ENCODE results near the gene NIT1. TPM values are rescaled to one million over a fixed set of nuclear protein-coding genes. Genes with fewer than 3 reads are reported as not detected.

Gene NIT1
- total RNA-seq, 1 donor from 2014 or later = 16.2 TPM

GRCh38 chr1:161083748-161084596 is 33.9 kb upstream of the NIT1 start:
- Histone ChIP-seq H3K9ac (ENCODE audit: low read depth in 1 of 3, low read length in 3 of 3) (no peak overlapping the region), H3K36me3 (ENCODE audit: control insufficient read depth in 3 of 3, insufficient read depth in 3 of 3, low read length in 3 of 3) (no peaks in the 10 kb centered on the region), H3K27ac (ENCODE audit: low read depth, low read length) (no peak overlapping the region), H3K4me3 (ENCODE audit: low read length in 3 of 3) (no peak overlapping the region), H3K27me3 (ENCODE audit: control insufficient read depth in 3 of 3, insufficient read depth in 3 of 3, low read length in 3 of 3) (peaks cover 2 to 9% (median 3%) of the 10 kb centered on the region in 3 donors), H3K9me3 (ENCODE audit: control insufficient read depth in 3 of 3, low read length in 3 of 3) (no peaks in the 10 kb centered on the region), H3K4me1 (ENCODE audit: control insufficient read depth in 3 of 3, insufficient read depth in 3 of 3, low read length in 3 of 3) (peaks cover 0 to 11% (median 4%) of the 10 kb centered on the region in 3 donors)

GRCh38 chr1:161084597-161084988 is 33.3 kb upstream of the NIT1 start:
- H3K4me3 ChIP-seq (ENCODE audit: low read length in 3 of 3) = no peak overlapping the region
- no peaks in the 10 kb centered on the region for H3K9me3 ChIP-seq (ENCODE audit: control insufficient read depth in 3 of 3, low read length in 3 of 3)
- no peak overlapping the region for H3K9ac ChIP-seq (ENCODE audit: low read depth in 1 of 3, low read length in 3 of 3)
- H3K4me1 ChIP-seq (ENCODE audit: control insufficient read depth in 3 of 3, insufficient read depth in 3 of 3, low read length in 3 of 3) = peaks cover 0 to 12% (median 4%) of the 10 kb centered on the region in 3 donors
- H3K27me3 ChIP-seq (ENCODE audit: control insufficient read depth in 3 of 3, insufficient read depth in 3 of 3, low read length in 3 of 3) = peaks cover 0 to 3% (median 0%) of the 10 kb centered on the region in 3 donors
- no peaks in the 10 kb centered on the region for H3K36me3 ChIP-seq (ENCODE audit: control insufficient read depth in 3 of 3, insufficient read depth in 3 of 3, low read length in 3 of 3)
- H3K27ac ChIP-seq (ENCODE audit: low read depth, low read length) = no peak overlapping the region

- no peaks in the 10 kb centered on the region for H3K9me3 ChIP-seq (ENCODE audit: control insufficient read depth in 3 of 3, low read length in 3 of 3)
- no peaks in the 10 kb centered on the region for H3K27me3 ChIP-seq (ENCODE audit: control insufficient read depth in 3 of 3, insufficient read depth in 3 of 3, low read length in 3 of 3)
- peaks cover 0 to 12% (median 4%) of the 10 kb centered on the region in 3 donors for H3K4me1 ChIP-seq (ENCODE audit: control insufficient read depth in 3 of 3, insufficient read depth in 3 of 3, low read length in 3 of 3)
- no peak overlapping the region for H3K4me3 ChIP-seq (ENCODE audit: low read length in 3 of 3)
- no peaks in the 10 kb centered on the region for H3K36me3 ChIP-seq (ENCODE audit: control insufficient read depth in 3 of 3, insufficient read depth in 3 of 3, low read length in 3 of 3)
- H3K27ac ChIP-seq (ENCODE audit: low read depth, low read length) = no peak overlapping the region
- H3K9ac ChIP-seq (ENCODE audit: low read depth in 1 of 3, low read length in 3 of 3) = no peak overlapping the region
Observed at GRCh38 chr1:161085165-161085564, 32.7 kb upstream of the NIT1 start.

GRCh38 chr1:161086457-161086856 is 31.4 kb upstream of the NIT1 start:
- no peak overlapping the region for H3K9ac ChIP-seq (ENCODE audit: low read depth in 1 of 3, low read length in 3 of 3)
- no peaks in the 10 kb centered on the region for H3K9me3 ChIP-seq (ENCODE audit: control insufficient read depth in 3 of 3, low read length in 3 of 3)
- H3K4me3 ChIP-seq (ENCODE audit: low read length in 3 of 3) = no peak overlapping the region
- no peaks in the 10 kb centered on the region for H3K36me3 ChIP-seq (ENCODE audit: control insufficient read depth in 3 of 3, insufficient read depth in 3 of 3, low read length in 3 of 3)
- peaks cover 0 to 12% (median 4%) of the 10 kb centered on the region in 3 donors for H3K4me1 ChIP-seq (ENCODE audit: control insufficient read depth in 3 of 3, insufficient read depth in 3 of 3, low read length in 3 of 3)
- H3K27ac ChIP-seq (ENCODE audit: low read depth, low read length) = no peak overlapping the region
- no peaks in the 10 kb centered on the region for H3K27me3 ChIP-seq (ENCODE audit: control insufficient read depth in 3 of 3, insufficient read depth in 3 of 3, low read length in 3 of 3)

- Histone ChIP-seq H3K36me3 (ENCODE audit: control insufficient read depth in 3 of 3, insufficient read depth in 3 of 3, low read length in 3 of 3) (no peaks in the 10 kb centered on the region), H3K9me3 (ENCODE audit: control insufficient read depth in 3 of 3, low read length in 3 of 3) (no peaks in the 10 kb centered on the region), H3K4me3 (ENCODE audit: low read length in 3 of 3) (no peak overlapping the region), H3K4me1 (ENCODE audit: control insufficient read depth in 3 of 3, insufficient read depth in 3 of 3, low read length in 3 of 3) (peaks cover 0 to 5% (median 0%) of the 10 kb centered on the region in 3 donors), H3K27ac (ENCODE audit: low read depth, low read length) (no peak overlapping the region), H3K9ac (ENCODE audit: low read depth in 1 of 3, low read length in 3 of 3) (no peak overlapping the region), H3K27me3 (ENCODE audit: control insufficient read depth in 3 of 3, insufficient read depth in 3 of 3, low read length in 3 of 3) (no peaks in the 10 kb centered on the region)
Observed at GRCh38 chr1:161088587-161089110, 29.3 kb upstream of the NIT1 start.

GRCh38 chr1:161089251-161089924 is 28.5 kb upstream of the NIT1 start, which contains the start of gene NECTIN4:
Gene NECTIN4 (minus strand): TSS chr1:161089558. CDS start chr1:161089296, 262 bp downstream.
- H3K36me3 ChIP-seq (ENCODE audit: control insufficient read depth in 3 of 3, insufficient read depth in 3 of 3, low read length in 3 of 3) = no peaks in the 10 kb centered on the region
- H3K9ac ChIP-seq (ENCODE audit: low read depth in 1 of 3, low read length in 3 of 3) = no peak within 1 kb of the TSS
- no peaks in the 10 kb centered on the region for H3K27me3 ChIP-seq (ENCODE audit: control insufficient read depth in 3 of 3, insufficient read depth in 3 of 3, low read length in 3 of 3)
- H3K4me3 ChIP-seq (ENCODE audit: low read length in 3 of 3) = no peak within 1 kb of the TSS
- no peaks in the 10 kb centered on the region for H3K9me3 ChIP-seq (ENCODE audit: control insufficient read depth in 3 of 3, low read length in 3 of 3)
- peaks cover 0 to 4% (median 0%) of the 10 kb centered on the region in 3 donors for H3K4me1 ChIP-seq (ENCODE audit: control insufficient read depth in 3 of 3, insufficient read depth in 3 of 3, low read length in 3 of 3)
- H3K27ac ChIP-seq (ENCODE audit: low read depth, low read length) = no peak within 1 kb of the TSS

GRCh38 chr1:161089938-161090337 is 28.0 kb upstream of the NIT1 start:
- no peaks in the 10 kb centered on the region for H3K27me3 ChIP-seq (ENCODE audit: control insufficient read depth in 3 of 3, insufficient read depth in 3 of 3, low read length in 3 of 3)
- no peak overlapping the region for H3K4me3 ChIP-seq (ENCODE audit: low read length in 3 of 3)
- H3K9me3 ChIP-seq (ENCODE audit: control insufficient read depth in 3 of 3, low read length in 3 of 3) = no peaks in the 10 kb centered on the region
- no peak overlapping the region for H3K9ac ChIP-seq (ENCODE audit: low read depth in 1 of 3, low read length in 3 of 3)
- peaks cover 0 to 4% (median 0%) of the 10 kb centered on the region in 3 donors for H3K4me1 ChIP-seq (ENCODE audit: control insufficient read depth in 3 of 3, insufficient read depth in 3 of 3, low read length in 3 of 3)
- H3K27ac ChIP-seq (ENCODE audit: low read depth, low read length) = no peak overlapping the region
- H3K36me3 ChIP-seq (ENCODE audit: control insufficient read depth in 3 of 3, insufficient read depth in 3 of 3, low read length in 3 of 3) = no peaks in the 10 kb centered on the region

- Histone ChIP-seq H3K36me3 (ENCODE audit: control insufficient read depth in 3 of 3, insufficient read depth in 3 of 3, low read length in 3 of 3) (no peaks in the 10 kb centered on the region), H3K4me3 (ENCODE audit: low read length in 3 of 3) (no peak overlapping the region), H3K27ac (ENCODE audit: low read depth, low read length) (no peak overlapping the region), H3K9me3 (ENCODE audit: control insufficient read depth in 3 of 3, low read length in 3 of 3) (no peaks in the 10 kb centered on the region), H3K27me3 (ENCODE audit: control insufficient read depth in 3 of 3, insufficient read depth in 3 of 3, low read length in 3 of 3) (no peaks in the 10 kb centered on the region), H3K4me1 (ENCODE audit: control insufficient read depth in 3 of 3, insufficient read depth in 3 of 3, low read length in 3 of 3) (peaks cover 0 to 4% (median 0%) of the 10 kb centered on the region in 3 donors), H3K9ac (ENCODE audit: low read depth in 1 of 3, low read length in 3 of 3) (no peak overlapping the region)
Observed at GRCh38 chr1:161090617-161091016, 27.3 kb upstream of the NIT1 start.

- H3K9me3 ChIP-seq (ENCODE audit: control insufficient read depth in 3 of 3, low read length in 3 of 3) = no peaks in the 10 kb centered on the region
- no peak overlapping the region for H3K9ac ChIP-seq (ENCODE audit: low read depth in 1 of 3, low read length in 3 of 3)
- H3K4me1 ChIP-seq (ENCODE audit: control insufficient read depth in 3 of 3, insufficient read depth in 3 of 3, low read length in 3 of 3) = peaks cover 0 to 4% (median 0%) of the 10 kb centered on the region in 3 donors
- H3K4me3 ChIP-seq (ENCODE audit: low read length in 3 of 3) = no peak overlapping the region
- no peaks in the 10 kb centered on the region for H3K27me3 ChIP-seq (ENCODE audit: control insufficient read depth in 3 of 3, insufficient read depth in 3 of 3, low read length in 3 of 3)
- no peaks in the 10 kb centered on the region for H3K36me3 ChIP-seq (ENCODE audit: control insufficient read depth in 3 of 3, insufficient read depth in 3 of 3, low read length in 3 of 3)
- no peak overlapping the region for H3K27ac ChIP-seq (ENCODE audit: low read depth, low read length)
Observed at GRCh38 chr1:161091093-161091492, 26.8 kb upstream of the NIT1 start.
